Mesenchymal stem cell (in vitro differentiated cells and primary cell): ENCODE measurements around the gene PDCD1LG2.
"Not testable (repeated sequence)": the region's sequence is repeated elsewhere in the genome, so short reads cannot be mapped to it uniquely, and the experiment has no call there.

Experiments
- DNase-seq: peaks from one replicate; pipeline ENCODE4 v3.0.0-alpha.2; 2013
- H2AFZ ChIP-seq: one replicate; pipeline ENCODE4 v1.6.1; 2013; ENCODE audit warnings: low read depth, mild to moderate bottlenecking, control low read depth, inconsistent platforms, low read length, moderate library complexity
- H2AK5ac ChIP-seq: 2 replicates; pipeline ENCODE4 v1.6.1; 2013; ENCODE audit warnings: low read length, moderate library complexity, mild to moderate bottlenecking, inconsistent platforms; ENCODE audit not compliant: severe bottlenecking
- H2BK120ac ChIP-seq: one replicate; pipeline ENCODE4 v1.6.1; 2013; ENCODE audit warnings: low read depth, mild to moderate bottlenecking, inconsistent platforms, low read length, moderate library complexity
- H2BK12ac ChIP-seq, 2 experiments: one replicate each; pipeline ENCODE4 v1.6.1; 2013; ENCODE audit warnings: inconsistent platforms in 2 of 2, low read length in 2 of 2, mild to moderate bottlenecking in 2 of 2, moderate library complexity in 2 of 2, control low read depth in 1 of 2
- H2BK15ac ChIP-seq: one replicate; pipeline ENCODE4 v1.6.1; 2013; ENCODE audit warnings: mild to moderate bottlenecking, low read depth, inconsistent platforms; ENCODE audit not compliant: poor library complexity, severe bottlenecking
- H2BK5ac ChIP-seq: 2 replicates; pipeline ENCODE4 v1.6.1; 2013; ENCODE audit warnings: low read depth, mild to moderate bottlenecking, low read length, control low read depth, inconsistent platforms; ENCODE audit not compliant: poor library complexity, severe bottlenecking
- H3K14ac ChIP-seq, 2 experiments: one replicate each; pipeline ENCODE4 v1.6.1; 2013; ENCODE audit warnings: inconsistent platforms in 2 of 2, low read length in 2 of 2, control low read depth in 1 of 2, mild to moderate bottlenecking in 1 of 2, moderate library complexity in 1 of 2
- H3K18ac ChIP-seq, 2 experiments: one replicate each; pipeline ENCODE4 v1.6.1; 2013; ENCODE audit warnings: inconsistent platforms in 2 of 2, low read length in 2 of 2, control low read depth in 1 of 2, low read depth in 1 of 2, mild to moderate bottlenecking in 1 of 2
- H3K23ac ChIP-seq, 2 experiments: one replicate each; pipeline ENCODE4 v1.6.1; 2013; ENCODE audit warnings: inconsistent platforms in 2 of 2, low read length in 2 of 2, mild to moderate bottlenecking in 2 of 2, moderate library complexity in 2 of 2, control low read depth in 1 of 2
- H3K27ac ChIP-seq: 2 replicates; pipeline ENCODE4 v1.5.1; 2013; ENCODE audit warnings: mild to moderate bottlenecking, moderate library complexity, low read length, control low read depth, inconsistent platforms; ENCODE audit not compliant: poor library complexity, severe bottlenecking
- H3K27me3 ChIP-seq, 2 experiments: 2 replicates each; pipeline versions ENCODE4 v1.6.1 to v1.7.0; 2013; ENCODE audit warnings: low read length in 2 of 2, mild to moderate bottlenecking in 2 of 2, moderate library complexity in 2 of 2, control low read depth in 1 of 2, inconsistent platforms in 1 of 2; ENCODE audit not compliant: control insufficient read depth in 1 of 2, insufficient read depth in 1 of 2
- H3K36me3 ChIP-seq, 2 experiments: 2 replicates each; pipeline versions ENCODE4 v1.6.1 to v1.7.0; 2013; ENCODE audit warnings: low read length in 2 of 2, control low read depth in 1 of 2, inconsistent platforms in 1 of 2, low read depth in 1 of 2, mild to moderate bottlenecking in 1 of 2; ENCODE audit not compliant: insufficient read depth in 2 of 2, control insufficient read depth in 1 of 2
- H3K4ac ChIP-seq, 2 experiments: one replicate each; pipeline ENCODE4 v1.6.1; 2013; ENCODE audit warnings: inconsistent platforms in 2 of 2, low read length in 2 of 2, mild to moderate bottlenecking in 2 of 2, moderate library complexity in 2 of 2, control low read depth in 1 of 2, low read depth in 1 of 2
- H3K4me1 ChIP-seq: 2 replicates; pipeline ENCODE4 v1.6.1; 2013; ENCODE audit warnings: low read depth, low read length, control low read depth; ENCODE audit not compliant: control insufficient read depth, insufficient read depth
- H3K4me2 ChIP-seq: 2 replicates; pipeline ENCODE4 v1.6.1; 2013; ENCODE audit warnings: low read length, mild to moderate bottlenecking, inconsistent platforms; ENCODE audit not compliant: poor library complexity, severe bottlenecking
- H3K4me3 ChIP-seq, 2 experiments: 2 replicates each; pipeline versions ENCODE4 v1.5.1 to v1.7.0; 2013; ENCODE audit warnings: low read length in 2 of 2, mild to moderate bottlenecking in 2 of 2, control low read depth in 1 of 2, low read depth in 1 of 2; ENCODE audit not compliant: insufficient read depth in 1 of 2
- H3K79me1 ChIP-seq: replicated peaks from 2 replicates; pipeline ENCODE4 v1.6.1; 2013; ENCODE audit warnings: mild to moderate bottlenecking, control low read depth, low read length, inconsistent platforms; ENCODE audit not compliant: poor library complexity, severe bottlenecking
- H3K9ac ChIP-seq: 2 replicates; pipeline ENCODE4 v1.7.0; 2013; ENCODE audit warnings: mild to moderate bottlenecking, low read length, moderate library complexity
- H3K9me3 ChIP-seq: 2 replicates; pipeline ENCODE4 v1.7.0; 2013; ENCODE audit warnings: mild to moderate bottlenecking, low read length; ENCODE audit not compliant: control insufficient read depth
- H4K8ac ChIP-seq: one replicate; pipeline ENCODE4 v1.6.1; 2013; ENCODE audit warnings: inconsistent platforms, mild to moderate bottlenecking, low read length, moderate library complexity
- H4K91ac ChIP-seq: one replicate; pipeline ENCODE4 v1.6.1; 2013; ENCODE audit warnings: mild to moderate bottlenecking, low read length, inconsistent platforms
- WGBS: methylation state at CpG from one replicate; pipeline ENCODE4 v1.1.7; 2013; ENCODE audit warnings: mixed read lengths; 5-methylcytosine and 5-hydroxymethylcytosine counted together

Gene PDCD1LG2

DNA sequence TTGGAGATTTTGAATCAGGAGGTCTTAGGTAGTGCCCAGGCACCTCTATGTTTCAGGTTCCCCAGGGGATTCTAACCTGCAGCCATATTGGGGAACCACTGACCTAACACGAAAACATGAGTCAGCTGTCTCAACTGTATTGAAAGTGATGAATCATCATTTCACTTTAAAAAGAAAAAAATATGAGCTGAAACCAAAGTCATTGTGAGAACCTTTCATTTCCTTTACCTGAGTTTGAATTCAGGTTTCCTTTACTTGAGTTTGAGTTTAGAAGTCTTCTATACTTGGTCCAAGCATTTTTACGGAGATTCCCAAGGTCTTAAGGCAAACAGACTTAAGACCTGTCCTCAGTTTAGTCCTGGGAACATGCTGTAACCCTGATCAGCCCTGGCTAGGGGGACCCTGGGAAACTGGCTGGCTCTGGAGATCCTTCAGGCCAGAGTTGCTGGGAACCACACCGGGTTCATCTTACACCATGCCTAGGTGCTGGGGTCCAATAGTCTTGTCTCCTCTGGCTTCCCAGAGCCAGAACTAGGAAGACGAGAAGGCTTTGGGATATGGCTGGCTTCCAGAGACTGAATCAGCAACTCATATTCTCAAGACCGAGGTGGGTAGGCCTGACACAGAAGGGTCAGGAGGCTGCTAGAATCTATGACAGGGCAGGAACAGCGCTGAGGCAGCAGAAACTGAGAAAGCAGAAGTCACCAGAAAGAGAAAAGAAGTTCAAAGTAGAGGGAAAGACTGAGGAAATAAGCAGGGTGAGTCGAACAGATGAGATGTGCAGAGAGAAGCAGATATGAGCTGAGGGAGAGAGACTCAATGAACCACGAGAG is 16.4 kb upstream of the PDCD1LG2 start:
- H3K14ac ChIP-seq, result peak overlapping the region in 1 of 2 experiments; percentile 7
- peak overlapping the region in 1 of 2 experiments; percentile 48 for H2BK12ac ChIP-seq
- H3K23ac ChIP-seq, result no peak overlapping the region
- H3K4me2 ChIP-seq, result no peak overlapping the region
- no peaks in the 10 kb centered on the region for H3K9me3 ChIP-seq
- H2BK5ac ChIP-seq, result no peak overlapping the region
- no peak overlapping the region for H2AK5ac ChIP-seq
- peak overlapping the region in 1 of 2 experiments; percentile 14 for H3K4me3 ChIP-seq
- H3K27ac ChIP-seq, result peak overlapping the region; percentile 62
- H2AFZ ChIP-seq, result peak overlapping the region; percentile 72
- peak overlapping the region in 1 of 2 experiments; percentile 4 for H3K4ac ChIP-seq
- H3K27me3 ChIP-seq, result no peaks in the 10 kb centered on the region
- 69% methylated on average over 7 of the region's 8 CpGs for WGBS
- H3K9ac ChIP-seq, result peak overlapping the region; percentile 68
- H3K36me3 ChIP-seq, result no peaks in the 10 kb centered on the region
- H2BK15ac ChIP-seq, result no peak overlapping the region
- peak; percentile 66 for DNase-seq
- H3K79me1 ChIP-seq, result no peaks in the 10 kb centered on the region
- no peak overlapping the region for H4K8ac ChIP-seq
- no peak overlapping the region for H4K91ac ChIP-seq
- no peak overlapping the region for H2BK120ac ChIP-seq
- peaks cover 6% of the 10 kb centered on the region for H3K4me1 ChIP-seq
- H3K18ac ChIP-seq, result peak overlapping the region in 1 of 2 experiments; percentile 56

DNA sequence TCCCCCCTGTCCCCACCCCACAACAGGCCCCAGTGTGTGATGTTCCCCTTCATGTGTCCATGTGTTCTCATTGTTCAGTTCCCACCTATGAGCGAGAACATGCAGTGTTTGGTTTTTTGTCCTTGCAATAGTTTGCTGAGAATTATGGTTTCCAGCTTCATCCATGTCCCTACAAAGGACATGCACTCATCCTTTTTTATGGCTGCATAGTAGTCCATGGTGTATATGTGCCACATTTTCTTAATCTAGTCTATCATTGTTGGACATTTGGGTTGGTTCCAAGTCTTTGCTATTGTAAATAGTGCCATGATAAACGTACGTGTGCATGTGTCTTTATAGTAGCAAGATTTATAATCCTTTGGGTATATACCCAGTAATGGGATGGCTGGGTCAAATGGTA is 15.6 kb upstream of the PDCD1LG2 start:
- H2BK5ac ChIP-seq, H3K79me1 ChIP-seq, H2BK12ac ChIP-seq, H3K36me3 ChIP-seq, H3K27ac ChIP-seq, H3K23ac ChIP-seq, H3K4me2 ChIP-seq, H4K91ac ChIP-seq, H2BK15ac ChIP-seq, DNase-seq, H2AK5ac ChIP-seq, H3K14ac ChIP-seq, H3K4ac ChIP-seq, H2BK120ac ChIP-seq, H3K4me1 ChIP-seq, H3K4me3 ChIP-seq, H3K18ac ChIP-seq, H3K9ac ChIP-seq, H3K9me3 ChIP-seq, H3K27me3 ChIP-seq, H4K8ac ChIP-seq, H2AFZ ChIP-seq: not testable (repeated sequence)
- WGBS, result 75% methylated on average over 3 of the region's 3 CpGs

DNA sequence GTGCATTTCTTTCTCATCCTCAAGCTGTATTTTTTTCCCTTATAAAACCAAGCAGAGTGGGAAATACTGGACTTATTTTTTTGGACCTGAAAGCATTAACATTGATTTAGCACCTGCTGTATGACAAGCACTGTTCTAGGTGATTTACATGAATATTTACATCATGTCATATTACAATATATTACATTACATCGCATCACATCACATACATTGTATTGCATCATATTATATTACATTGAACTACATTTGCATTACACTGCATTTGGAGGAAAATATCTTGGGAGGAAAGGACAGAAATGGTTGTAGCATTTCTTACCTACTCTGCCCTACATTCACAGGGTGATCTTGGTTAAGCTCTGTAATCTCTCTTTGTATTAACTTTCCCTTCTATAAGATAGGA is 11.2 kb upstream of the PDCD1LG2 start:
- no peaks in the 10 kb centered on the region for H3K27me3 ChIP-seq
- H3K4me2 ChIP-seq, result no peak overlapping the region
- no CpG with 5 or more reads among the region's 1 CpG for WGBS
- no peak overlapping the region for H3K9ac ChIP-seq
- no peak overlapping the region for H4K8ac ChIP-seq
- H3K14ac ChIP-seq, result no peak overlapping the region
- no peak overlapping the region for H2AFZ ChIP-seq
- H3K79me1 ChIP-seq, result no peaks in the 10 kb centered on the region
- H3K23ac ChIP-seq, result no peak overlapping the region
- H2BK5ac ChIP-seq, result no peak overlapping the region
- H3K9me3 ChIP-seq, result peaks cover 5% of the 10 kb centered on the region
- no peak overlapping the region for H4K91ac ChIP-seq
- peaks cover 2% of the 10 kb centered on the region for H3K4me1 ChIP-seq
- H2BK15ac ChIP-seq, result no peak overlapping the region
- H2BK120ac ChIP-seq, result no peak overlapping the region
- H3K18ac ChIP-seq, result no peak overlapping the region
- H3K27ac ChIP-seq, result no peak overlapping the region
- H3K36me3 ChIP-seq, result no peaks in the 10 kb centered on the region
- no peak for DNase-seq
- no peak overlapping the region for H3K4me3 ChIP-seq
- no peak overlapping the region for H2BK12ac ChIP-seq
- no peak overlapping the region for H3K4ac ChIP-seq
- no peak overlapping the region for H2AK5ac ChIP-seq

DNA sequence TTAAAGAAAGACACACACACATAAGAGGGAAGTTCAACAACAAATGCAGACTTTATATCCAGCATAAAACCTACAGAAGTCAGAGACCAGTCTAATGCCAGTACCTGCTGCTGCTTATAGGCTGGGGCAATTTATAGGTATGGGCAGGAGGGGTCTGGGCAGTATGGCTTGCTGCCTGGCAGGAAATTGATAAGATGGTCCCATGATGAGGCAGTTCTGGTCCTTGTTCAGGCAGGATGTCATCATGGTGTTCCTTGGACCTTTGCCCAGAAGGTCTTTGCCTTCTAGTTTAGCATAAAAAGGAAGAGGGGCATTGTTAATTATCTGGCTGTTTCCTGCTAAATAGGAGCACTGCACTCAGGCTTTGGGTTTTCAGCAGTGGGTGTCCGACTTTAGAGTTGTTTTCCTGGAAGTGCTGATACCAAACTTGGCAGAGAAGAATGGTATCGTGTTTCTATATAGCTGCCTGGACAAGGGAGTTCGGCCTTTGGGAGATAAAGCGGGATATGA is 10.4 kb upstream of the PDCD1LG2 start:
- H3K23ac ChIP-seq, result no peak overlapping the region
- peak overlapping the region; percentile 93 for H2BK15ac ChIP-seq
- peak overlapping the region; percentile 18 to 66 for H3K18ac ChIP-seq
- H3K27ac ChIP-seq, result no peak overlapping the region
- H3K4me3 ChIP-seq, result no peak overlapping the region
- no peaks in the 10 kb centered on the region for H3K27me3 ChIP-seq
- H3K9ac ChIP-seq, result no peak overlapping the region
- H2BK12ac ChIP-seq, result peak overlapping the region in 1 of 2 experiments; percentile 73
- H4K91ac ChIP-seq, result peak overlapping the region; percentile 73
- no peaks in the 10 kb centered on the region for H3K79me1 ChIP-seq
- H2AFZ ChIP-seq, result no peak overlapping the region
- H2BK5ac ChIP-seq, result no peak overlapping the region
- peak; percentile 42 for DNase-seq
- peak overlapping the region in 1 of 2 experiments; percentile 6 for H3K4ac ChIP-seq
- no peak overlapping the region for H2AK5ac ChIP-seq
- H3K4me2 ChIP-seq, result no peak overlapping the region
- 82% methylated on average over 4 of the region's 4 CpGs for WGBS
- H3K4me1 ChIP-seq, result no peaks in the 10 kb centered on the region
- peaks cover 5% of the 10 kb centered on the region for H3K9me3 ChIP-seq
- no peak overlapping the region for H3K14ac ChIP-seq
- no peaks in the 10 kb centered on the region for H3K36me3 ChIP-seq
- peak overlapping the region; percentile 87 for H4K8ac ChIP-seq
- H2BK120ac ChIP-seq, result no peak overlapping the region
